GM21786 (cell line): ENCODE results near the gene DUOX2.

Experiments used
- ATAC-seq: cut with Tn5 transposase; IDR thresholded peaks from one replicate; pipeline ENCODE4 v1.9.1; 2021; ENCODE audit not compliant: unreplicated experiment

Gene DUOX2

GRCh38 chr15:45114076-45114750 is at the start of gene DUOX2, which contains the start of gene DUOXA2:
Gene DUOX2 (minus strand): TSS chr15:45114172. CDS start chr15:45113411, 761 bp downstream.
Gene DUOXA2 (plus strand): TSS chr15:45114326. CDS start chr15:45114606, 280 bp downstream.
- no peak for ATAC-seq

DNA sequence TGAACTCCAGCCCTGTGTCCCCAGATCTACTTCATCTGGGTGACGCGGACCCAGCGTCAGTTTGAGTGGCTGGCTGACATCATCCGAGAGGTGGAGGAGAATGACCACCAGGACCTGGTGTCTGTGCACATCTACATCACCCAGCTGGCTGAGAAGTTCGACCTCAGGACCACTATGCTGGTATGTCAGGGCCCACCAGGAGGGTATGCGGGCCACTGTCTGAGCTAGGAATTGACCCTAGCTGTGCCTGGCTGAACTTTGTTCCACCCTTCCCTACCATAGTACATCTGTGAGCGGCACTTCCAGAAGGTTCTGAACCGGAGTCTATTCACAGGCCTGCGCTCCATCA is 49.5 kb upstream of the DUOX2 start:
- ATAC-seq: no peak

DNA sequence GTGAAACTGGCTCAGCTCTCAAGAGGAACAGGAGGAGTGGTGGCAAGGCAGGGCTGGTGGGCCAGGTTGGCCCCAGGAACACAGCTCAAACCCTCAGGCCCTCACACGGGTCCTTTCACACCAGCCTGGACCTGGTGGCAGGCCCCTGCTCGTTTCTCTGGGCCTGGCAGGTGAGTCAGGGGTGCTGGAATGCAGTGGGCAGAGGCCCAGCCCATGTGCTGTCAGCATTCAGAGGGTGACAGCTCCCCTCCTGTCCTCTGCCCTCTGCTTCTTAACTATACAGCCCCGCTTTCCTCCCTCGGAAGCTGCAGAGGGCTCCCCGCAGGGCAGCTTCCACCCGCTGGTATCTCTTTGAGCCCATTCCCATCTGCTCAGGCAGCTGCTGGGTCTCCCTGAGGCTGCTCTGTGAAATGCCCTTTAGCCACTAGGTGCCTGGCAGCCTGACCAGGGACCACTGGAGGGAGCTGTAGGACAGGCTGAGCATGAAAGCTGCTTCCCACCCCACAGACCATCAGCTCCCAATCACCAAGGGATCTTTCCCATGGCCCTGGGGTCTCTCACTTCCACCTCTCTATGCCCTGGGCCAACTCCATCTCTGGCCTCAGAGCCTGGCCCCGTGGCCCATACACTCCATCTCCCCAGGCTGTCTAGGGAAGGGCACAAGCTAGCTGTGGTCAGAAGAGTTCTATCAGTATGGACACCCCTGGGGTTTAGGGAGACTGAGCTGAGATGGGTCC is 49.0 kb upstream of the DUOX2 start:
- peak; percentile 40 for ATAC-seq

DNA sequence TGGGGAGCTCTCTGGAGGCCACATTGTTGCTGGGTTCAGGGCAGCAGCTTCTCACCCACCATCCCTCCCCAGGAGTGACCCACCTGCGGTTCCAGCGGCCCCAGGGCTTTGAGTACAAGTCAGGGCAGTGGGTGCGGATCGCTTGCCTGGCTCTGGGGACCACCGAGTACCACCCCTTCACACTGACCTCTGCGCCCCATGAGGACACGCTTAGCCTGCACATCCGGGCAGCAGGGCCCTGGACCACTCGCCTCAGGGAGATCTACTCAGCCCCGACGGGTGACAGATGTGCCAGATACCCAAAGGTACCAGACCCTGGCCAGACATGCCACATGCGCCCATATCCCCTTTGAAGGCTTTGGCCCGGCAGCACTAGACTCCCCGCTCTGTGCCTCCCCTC is 47.7 kb upstream of the DUOX2 start:
- ATAC-seq: no peak

DNA sequence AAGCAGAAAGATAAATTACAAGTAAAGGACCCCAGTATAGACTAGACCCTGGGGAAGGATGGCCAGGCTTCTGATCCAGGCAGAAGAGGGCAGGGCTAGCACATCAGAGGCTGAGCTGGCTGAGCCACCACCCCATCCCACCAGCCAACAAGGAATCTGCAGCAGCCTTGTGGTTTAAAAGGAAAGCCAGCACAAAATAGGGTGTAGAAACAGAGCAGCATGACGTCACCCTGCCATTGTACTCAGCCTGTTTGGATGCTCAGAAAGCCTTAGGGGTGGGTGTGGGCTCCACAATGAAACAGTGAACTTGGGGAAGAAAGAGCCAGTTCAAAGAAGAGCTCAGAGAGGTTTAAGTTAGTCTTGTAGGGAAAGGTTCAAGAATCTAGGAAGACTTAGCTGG is 44.0 kb upstream of the DUOX2 start:
- no peak for ATAC-seq

DNA sequence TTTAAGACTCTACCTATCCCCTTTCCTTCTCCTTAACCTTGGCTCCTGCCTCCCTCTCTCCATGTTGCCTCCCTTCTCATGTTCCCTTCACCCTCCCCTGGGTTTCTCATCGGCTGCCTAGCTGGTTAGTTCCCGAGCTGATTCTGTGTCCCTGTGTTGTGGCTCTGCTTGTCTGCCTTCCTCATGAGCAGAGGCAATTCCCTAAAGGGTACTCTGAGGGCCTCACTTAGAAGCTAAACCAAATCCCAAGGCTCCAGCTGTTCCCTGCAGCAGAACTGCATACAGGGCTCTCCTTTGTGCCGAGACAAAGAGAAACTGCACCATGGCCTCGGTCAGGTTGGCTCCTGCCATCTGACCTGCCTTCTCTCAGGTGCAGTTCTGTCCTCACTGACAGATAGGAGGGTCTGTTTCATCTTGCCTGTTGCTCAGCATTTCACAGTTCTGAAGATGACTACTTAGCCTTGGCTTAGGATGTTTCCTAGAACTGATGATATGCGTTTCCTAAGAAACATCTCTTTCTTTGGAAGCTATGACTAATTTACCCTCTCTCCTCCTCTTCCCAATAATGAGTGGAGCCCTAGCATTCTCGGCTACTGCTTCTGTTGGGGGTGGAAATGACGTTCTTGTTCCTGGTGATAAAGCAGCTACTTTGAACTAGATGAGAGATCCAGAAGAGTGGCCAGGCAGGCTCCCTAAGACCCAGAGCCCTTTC is 42.9 kb upstream of the DUOX2 start:
- ATAC-seq: no peak

- ATAC-seq: no peak
Measured at GRCh38 chr15:45155739-45156138, 41.8 kb upstream of the DUOX2 start.

GRCh38 chr15:45151998-45152828 is 38.2 kb upstream of the DUOX2 start:
- no peak for ATAC-seq

GRCh38 chr15:45150997-45151396 is 37.0 kb upstream of the DUOX2 start:
- no peak for ATAC-seq

GRCh38 chr15:45150481-45150880 is 36.5 kb upstream of the DUOX2 start:
- ATAC-seq: no peak

DNA sequence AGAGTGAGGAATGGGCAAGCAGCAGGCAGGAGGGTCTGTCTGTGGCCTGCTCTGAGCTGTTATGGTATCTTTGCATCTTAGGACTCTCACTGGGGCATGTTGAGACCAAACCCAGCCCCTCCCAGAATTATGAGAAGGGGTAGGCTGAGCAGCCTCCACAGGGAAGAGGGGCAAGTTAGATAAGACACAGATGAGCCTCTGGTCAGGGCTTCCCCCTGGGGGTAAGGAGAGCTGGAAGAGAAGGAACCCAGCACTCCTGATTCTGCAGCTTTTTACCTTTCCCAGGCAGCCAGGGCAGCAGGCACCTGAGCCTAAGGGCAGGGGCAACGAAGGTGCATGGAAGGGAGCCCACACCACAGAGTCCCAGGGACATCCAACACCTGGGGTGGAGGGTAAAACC is 35.1 kb upstream of the DUOX2 start:
- no peak for ATAC-seq

DNA sequence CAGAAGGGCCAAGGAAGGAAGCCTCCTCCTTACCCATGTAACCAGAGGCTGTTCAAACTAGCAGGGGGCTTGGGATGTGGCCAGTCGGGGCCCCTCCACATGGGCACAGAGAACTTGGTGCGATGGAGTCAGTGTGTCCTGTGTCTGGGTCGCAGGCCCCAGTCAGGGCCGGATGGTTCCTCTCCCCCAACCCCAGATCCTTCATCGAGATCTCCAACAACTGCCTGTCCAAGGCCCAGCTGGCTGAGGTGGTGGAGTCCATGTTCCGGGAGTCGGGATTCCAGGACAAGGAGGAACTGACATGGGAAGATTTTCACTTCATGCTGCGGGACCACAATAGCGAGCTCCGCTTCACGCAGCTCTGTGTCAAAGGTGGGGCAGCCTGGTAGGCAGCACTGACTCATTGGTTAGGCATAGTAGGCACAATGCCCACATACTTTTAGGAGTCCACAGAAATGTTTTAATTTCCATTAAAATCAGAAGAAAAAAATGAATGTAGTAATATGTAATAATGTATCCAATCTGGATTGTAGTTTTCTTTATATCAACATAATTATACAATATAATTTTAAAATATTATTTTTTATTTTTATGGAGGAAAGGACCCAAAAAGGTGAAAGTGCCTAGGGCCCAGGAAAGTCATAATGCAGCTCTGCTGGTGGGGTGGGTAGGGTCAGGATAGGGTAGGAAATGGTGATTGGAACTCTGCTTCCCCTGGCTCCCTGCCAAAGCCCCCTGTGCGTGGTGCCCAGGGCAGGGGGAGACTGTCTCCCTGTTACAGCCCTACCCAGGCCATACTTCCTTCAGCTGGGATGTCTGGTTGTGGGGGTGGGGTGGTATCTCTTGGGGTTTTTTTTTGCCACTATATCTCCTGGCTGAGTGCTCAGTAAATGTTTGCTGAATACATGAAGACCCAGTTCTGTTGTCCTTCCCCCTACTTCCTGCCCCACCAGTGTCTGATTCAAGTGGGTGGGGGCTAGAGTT is 34.4 kb upstream of the DUOX2 start:
- no peak for ATAC-seq

- no peak for ATAC-seq
Measured at GRCh38 chr15:45147606-45148005, 33.6 kb upstream of the DUOX2 start.

DNA sequence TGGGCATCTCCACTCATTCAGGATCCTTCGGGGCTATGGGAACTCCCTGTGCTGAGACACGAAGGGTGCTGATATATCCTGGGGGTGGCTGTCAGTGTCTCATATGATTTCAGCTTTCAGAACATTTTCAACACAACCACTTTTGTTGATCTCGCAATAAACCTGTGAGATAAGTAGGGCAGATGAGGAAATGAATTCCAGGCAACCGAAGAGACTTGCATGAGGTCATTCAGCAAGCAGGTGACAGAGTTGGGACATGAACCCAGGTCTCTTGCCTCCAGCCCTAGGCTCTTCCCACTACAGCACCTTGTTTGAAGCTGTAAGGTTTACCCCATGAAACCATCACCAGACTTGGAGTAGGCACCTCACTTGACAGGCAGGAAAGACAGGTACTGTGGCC is 32.4 kb upstream of the DUOX2 start:
- ATAC-seq: no peak

GRCh38 chr15:45144775-45145174 is 30.8 kb upstream of the DUOX2 start:
- no peak for ATAC-seq

- ATAC-seq: no peak
Measured at GRCh38 chr15:45143946-45144345, 30.0 kb upstream of the DUOX2 start.

- no peak for ATAC-seq
Measured at GRCh38 chr15:45143056-45143455, 29.1 kb upstream of the DUOX2 start.

DNA sequence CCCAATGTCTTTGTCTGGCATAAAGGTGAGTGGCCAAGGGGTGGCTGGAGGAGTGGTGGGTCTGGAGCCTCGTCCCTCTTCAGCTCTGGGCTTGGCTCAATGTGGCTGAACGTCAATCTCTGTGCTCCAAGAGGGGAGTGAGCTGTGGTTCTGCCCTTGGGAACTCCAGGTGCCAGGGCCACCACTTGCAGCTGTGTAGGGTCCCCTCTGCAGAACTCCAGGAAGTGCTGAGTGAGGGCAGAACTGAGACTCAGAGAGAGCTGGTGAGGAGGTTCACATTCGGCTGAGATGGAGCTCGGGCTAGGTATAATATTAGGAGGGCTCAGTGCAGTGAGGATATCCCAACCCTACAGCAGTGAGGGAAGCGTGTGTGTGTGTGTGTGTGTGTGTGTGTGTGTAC is 27.4 kb upstream of the DUOX2 start:
- ATAC-seq: no peak

DNA sequence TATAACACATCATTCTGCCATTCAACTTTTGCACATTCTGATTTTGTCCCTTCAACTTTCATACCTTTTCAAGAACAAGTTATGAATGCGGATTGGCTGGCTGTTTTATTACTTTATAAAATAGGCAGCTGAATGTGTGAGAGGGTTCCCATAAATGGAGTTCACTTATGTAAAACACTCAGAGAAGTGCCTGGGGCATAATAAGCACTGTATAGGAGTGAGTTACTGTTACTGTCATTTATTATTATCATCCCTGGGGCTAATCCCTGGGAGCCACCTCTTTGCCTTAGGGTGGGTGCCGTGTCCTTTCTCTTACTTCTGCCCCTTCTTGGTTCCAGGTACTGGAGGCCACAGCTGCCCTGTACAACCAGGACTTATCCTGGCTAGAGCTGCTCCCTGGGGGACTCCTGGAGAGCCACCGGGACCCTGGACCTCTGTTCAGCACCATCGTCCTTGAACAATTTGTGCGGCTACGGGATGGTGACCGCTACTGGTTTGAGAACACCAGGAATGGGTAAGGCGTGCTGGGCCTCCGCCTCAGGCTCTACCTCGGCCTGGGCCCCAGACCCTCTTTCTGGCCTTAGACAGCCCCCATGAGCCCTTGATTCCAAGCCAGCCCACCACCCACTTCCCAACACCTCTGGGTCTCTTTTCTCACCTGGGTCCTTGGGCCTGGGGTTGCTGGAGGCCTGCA is 26.7 kb upstream of the DUOX2 start:
- no peak for ATAC-seq
